Epithelial cell of prostate (primary cell): ENCODE data around the gene SPATA32.

Experiments used
- DNase-seq: peaks from one replicate; pipeline ENCODE4 v3.0.0-alpha.2; 2011; ENCODE audit warnings: low read depth, low spot score
- H3K27ac ChIP-seq: fragments of 450-650 bp; 2 replicates; pipeline ENCODE4 v1.5.1; 2017; ENCODE audit warnings: mild to moderate bottlenecking

Gene SPATA32

DNA sequence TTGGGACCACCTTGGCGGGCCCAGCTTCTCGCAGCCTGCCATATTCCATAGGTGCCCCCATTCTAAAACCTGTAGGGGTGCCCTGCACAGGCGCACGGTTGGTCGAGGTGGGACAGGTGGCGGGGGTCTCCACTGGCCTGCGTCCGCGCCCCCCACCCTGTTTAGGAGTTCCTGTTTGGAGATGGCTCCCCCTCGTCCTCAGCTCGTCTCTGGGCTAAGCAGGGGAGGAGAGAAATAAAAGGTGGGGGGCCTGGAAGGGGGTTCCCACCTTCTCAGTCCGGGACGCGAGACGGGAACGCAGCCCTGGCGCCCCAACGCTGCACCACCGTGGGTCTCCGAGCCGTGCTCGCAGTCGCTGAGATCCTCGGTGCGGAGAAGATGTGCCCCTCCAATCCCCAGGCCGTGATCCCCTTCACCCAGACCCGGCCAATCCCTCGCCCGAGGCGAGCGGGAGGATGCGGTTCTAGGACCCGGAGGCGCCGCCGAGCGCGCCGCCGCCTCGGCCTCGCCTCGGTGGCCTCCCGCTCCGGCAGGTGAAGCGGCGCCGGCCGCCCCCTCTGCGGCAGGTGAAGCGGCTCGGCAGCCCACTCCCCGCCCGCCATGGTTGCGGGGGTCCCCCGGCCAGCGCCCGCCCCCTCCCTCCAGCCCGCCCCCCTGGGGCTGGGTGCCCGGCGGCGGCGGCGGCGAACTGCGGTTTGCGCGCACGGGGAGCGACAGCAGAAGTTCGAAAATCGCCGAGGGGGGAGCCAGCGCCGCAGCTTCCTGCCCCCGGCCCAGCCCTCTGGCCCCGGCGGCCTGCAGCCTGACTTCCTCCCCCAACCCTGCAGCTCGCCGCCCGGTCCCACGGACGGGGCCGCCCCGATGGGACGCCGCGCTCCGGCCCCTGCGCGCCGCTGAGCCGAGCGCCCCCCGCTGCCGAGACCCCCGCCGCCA is 40.5 kb downstream of the SPATA32 start, which contains the start of gene FMNL1:
Gene FMNL1 (plus strand): TSS at position 805 of the 933 bp plus-strand sequence. CDS start 240 bp downstream, outside the sequence.
- no peak within 1 kb of the TSS for H3K27ac ChIP-seq
- no peak for DNase-seq

DNA sequence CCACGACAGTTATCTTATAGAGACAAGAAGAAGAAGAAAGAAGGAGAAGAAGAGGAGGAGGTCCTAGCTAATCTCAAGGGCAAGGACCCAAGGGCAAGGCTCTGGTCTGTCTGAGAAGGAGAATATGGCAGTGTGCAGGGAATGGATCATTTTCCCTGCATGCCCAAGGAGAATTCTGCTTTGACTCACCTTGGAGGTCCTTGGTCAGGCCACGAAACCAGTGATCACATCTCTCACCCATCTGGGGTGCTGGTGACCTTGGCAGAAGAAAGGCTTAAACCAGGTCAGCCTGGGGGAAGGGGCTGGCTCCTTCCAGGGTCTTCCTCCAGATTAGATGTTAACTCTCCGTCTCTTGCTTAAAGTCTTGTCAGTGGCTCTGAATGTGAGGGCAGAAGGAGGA is 41.8 kb downstream of the SPATA32 start:
- no peak for DNase-seq
- no peak overlapping the region for H3K27ac ChIP-seq

DNA sequence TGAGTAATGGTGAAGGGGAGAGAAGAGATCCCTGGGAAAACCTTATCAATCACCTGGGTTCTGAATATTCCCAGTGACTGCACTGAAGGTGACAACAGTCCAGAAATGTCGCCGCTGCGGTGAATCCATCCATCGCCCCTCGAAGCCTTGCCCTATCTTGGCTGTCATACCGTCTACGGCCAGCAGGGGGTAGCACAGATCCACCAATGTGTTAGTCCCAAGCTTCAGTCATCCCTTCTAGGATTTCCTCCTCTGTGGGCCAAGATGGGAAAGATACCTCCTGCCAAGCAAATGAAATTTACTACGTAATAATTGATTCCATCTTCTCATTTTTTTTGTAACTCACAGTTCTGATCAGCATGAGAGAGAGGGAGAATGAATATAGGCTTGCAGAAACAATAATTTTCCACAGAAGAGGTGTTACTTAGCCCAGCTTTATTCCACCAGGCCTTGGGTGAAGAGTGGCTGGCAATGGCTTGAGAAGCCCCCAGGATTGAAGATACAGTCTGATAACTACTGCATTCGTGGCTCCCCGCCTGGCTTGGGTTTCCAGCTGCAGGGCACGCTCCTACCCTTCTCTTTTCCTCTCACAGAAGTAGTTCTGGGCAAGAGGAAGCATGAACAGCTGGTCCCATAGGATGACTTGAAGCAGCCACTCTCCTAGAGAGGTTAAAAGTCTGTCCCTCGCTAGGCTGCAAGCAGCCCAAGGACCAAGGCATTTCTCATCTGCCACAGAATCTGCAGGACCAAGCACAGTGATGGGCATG is 42.8 kb downstream of the SPATA32 start:
- H3K27ac ChIP-seq: no peak overlapping the region
- no peak for DNase-seq
